Measurements from ENCODE around the gene PKD2L1.

Gene PKD2L1

GRCh38 chr10:100373298-100374199, 43.5 kb upstream of the PKD2L1 start:
- TF ChIP-seq CTCF (IDR thresholded peaks at IDR 0.05; ENCODE audit: insufficient read depth, low read length) (no peak), GABPA (IDR thresholded peaks at IDR 0.05; ENCODE audit: low read depth) (no peak), SPI1 (IDR thresholded peaks at IDR 0.05; ENCODE audit: borderline replicate concordance, low read depth) (peak; percentile 41; the same call in 1 of the 2 replicates), REST (IDR thresholded peaks at IDR 0.05; ENCODE audit: insufficient replicate concordance, low read depth) (no peak), POLR2AphosphoS5 (IDR thresholded peaks at IDR 0.05; ENCODE audit: low read depth) (peak; percentile 93)
- H3K4me3 ChIP-seq (replicated peaks; ENCODE audit: insufficient read depth, low read length): peak overlapping the region; percentile 68
- H3K27ac ChIP-seq (replicated peaks): peak overlapping the region; percentile 70
- DNase-seq (ENCODE audit: low read depth in 1 of 2, low spot score in 1 of 2): peak; percentile 87 to 92
- no peaks in the 10 kb centered on the region for H3K27me3 ChIP-seq (ENCODE audit: insufficient read depth, poor library complexity, severe bottlenecking)

- Histone ChIP-seq H3K4me3 (replicated peaks; ENCODE audit: insufficient read depth, low read length) (peak overlapping the region; percentile 68), H3K27ac (replicated peaks) (no peak overlapping the region; the same call in 1 of the 2 replicates), H3K27me3 (ENCODE audit: insufficient read depth, poor library complexity, severe bottlenecking) (no peaks in the 10 kb centered on the region)
- TF ChIP-seq REST (IDR thresholded peaks at IDR 0.05; ENCODE audit: insufficient replicate concordance, low read depth) (no peak), CTCF (IDR thresholded peaks at IDR 0.05; ENCODE audit: insufficient read depth, low read length) (no peak), POLR2AphosphoS5 (IDR thresholded peaks at IDR 0.05; ENCODE audit: low read depth) (no peak), GABPA (IDR thresholded peaks at IDR 0.05; ENCODE audit: low read depth) (no peak), SPI1 (IDR thresholded peaks at IDR 0.05; ENCODE audit: borderline replicate concordance, low read depth) (no peak)
- DNase-seq (ENCODE audit: low read depth in 1 of 2, low spot score in 1 of 2): no peak
These were observed 42.6 kb upstream of the PKD2L1 start for GRCh38 chr10:100372415-100373297.

GRCh38 chr10:100371482-100372027, 41.5 kb upstream of the PKD2L1 start:
- H3K4me3 ChIP-seq (replicated peaks; ENCODE audit: insufficient read depth, low read length): peak overlapping the region; percentile 23
- TF ChIP-seq GABPA (IDR thresholded peaks at IDR 0.05; ENCODE audit: low read depth) (no peak), SPI1 (IDR thresholded peaks at IDR 0.05; ENCODE audit: borderline replicate concordance, low read depth) (no peak), REST (IDR thresholded peaks at IDR 0.05; ENCODE audit: insufficient replicate concordance, low read depth) (no peak), POLR2AphosphoS5 (IDR thresholded peaks at IDR 0.05; ENCODE audit: low read depth) (no peak), CTCF (IDR thresholded peaks at IDR 0.05; ENCODE audit: insufficient read depth, low read length) (no peak)
- no peak for DNase-seq (ENCODE audit: low read depth in 1 of 2, low spot score in 1 of 2)
- H3K27me3 ChIP-seq (ENCODE audit: insufficient read depth, poor library complexity, severe bottlenecking): no peaks in the 10 kb centered on the region
- H3K27ac ChIP-seq (replicated peaks): peak overlapping the region; percentile 74

Measured in HL-60 (cell line).